Mammary epithelial cell (primary cell): ENCODE measurements around the gene DUSP28.

Experiments
- EZH2 ChIP-seq: IDR thresholded peaks from 2 replicates; pipeline ENCODE4 v1.6.1; 2012; ENCODE audit warnings: low read length, inconsistent platforms, borderline replicate concordance
- TF ChIP-seq, protein P1 (sequence below), 2 donors: IDR thresholded peaks in 1 of 2; conservative IDR thresholded peaks in 1 of 2; 2 replicates each; pipeline ENCODE4 v1.5.1; 2011 to 2012; ENCODE audit warnings: inconsistent platforms in 2 of 2, low read length in 2 of 2, mild to moderate bottlenecking in 2 of 2, control low read depth in 1 of 2, low read depth in 1 of 2; ENCODE audit not compliant: insufficient read depth in 1 of 2; ENCODE audit errors: extremely low read depth in 1 of 2

DNA sequence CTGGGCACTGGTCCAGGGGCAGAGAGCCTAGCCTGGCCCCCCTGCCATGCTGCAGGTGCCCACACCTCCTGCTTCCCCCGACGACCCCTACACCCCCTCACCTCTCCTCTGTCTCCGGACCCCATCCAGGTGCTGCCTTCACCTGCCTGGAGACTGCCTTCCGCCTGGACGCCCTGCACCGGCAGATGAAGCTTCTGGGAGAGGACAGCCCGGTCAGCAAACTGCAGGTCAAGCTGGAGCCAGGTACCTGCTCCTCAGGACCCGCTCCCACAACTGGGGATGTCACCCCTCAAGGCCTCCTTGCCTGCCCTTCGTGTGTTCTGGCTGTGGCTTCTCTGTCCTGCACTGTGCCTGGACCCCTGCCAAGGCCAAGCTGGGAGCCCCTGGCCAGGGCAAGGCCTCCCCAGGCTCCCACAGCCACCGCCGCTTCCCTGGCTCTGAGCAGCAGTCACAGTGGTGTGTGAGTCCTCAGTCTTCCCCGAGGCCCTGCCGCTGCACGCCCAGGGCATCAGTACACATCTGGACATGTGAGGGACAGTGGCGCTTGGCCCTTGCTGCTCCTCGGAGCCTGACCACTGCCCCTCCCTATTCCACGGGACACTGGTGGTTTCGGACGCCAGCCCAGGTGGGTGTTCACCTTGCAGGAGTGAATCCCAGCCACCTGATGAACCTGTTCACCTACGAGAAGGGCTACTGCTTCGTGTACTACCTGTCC lies 14.4 kb downstream of the DUSP28 start:
- TF ChIP-seq, protein P1, sequence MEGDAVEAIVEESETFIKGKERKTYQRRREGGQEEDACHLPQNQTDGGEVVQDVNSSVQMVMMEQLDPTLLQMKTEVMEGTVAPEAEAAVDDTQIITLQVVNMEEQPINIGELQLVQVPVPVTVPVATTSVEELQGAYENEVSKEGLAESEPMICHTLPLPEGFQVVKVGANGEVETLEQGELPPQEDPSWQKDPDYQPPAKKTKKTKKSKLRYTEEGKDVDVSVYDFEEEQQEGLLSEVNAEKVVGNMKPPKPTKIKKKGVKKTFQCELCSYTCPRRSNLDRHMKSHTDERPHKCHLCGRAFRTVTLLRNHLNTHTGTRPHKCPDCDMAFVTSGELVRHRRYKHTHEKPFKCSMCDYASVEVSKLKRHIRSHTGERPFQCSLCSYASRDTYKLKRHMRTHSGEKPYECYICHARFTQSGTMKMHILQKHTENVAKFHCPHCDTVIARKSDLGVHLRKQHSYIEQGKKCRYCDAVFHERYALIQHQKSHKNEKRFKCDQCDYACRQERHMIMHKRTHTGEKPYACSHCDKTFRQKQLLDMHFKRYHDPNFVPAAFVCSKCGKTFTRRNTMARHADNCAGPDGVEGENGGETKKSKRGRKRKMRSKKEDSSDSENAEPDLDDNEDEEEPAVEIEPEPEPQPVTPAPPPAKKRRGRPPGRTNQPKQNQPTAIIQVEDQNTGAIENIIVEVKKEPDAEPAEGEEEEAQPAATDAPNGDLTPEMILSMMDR (conservative IDR thresholded peaks at IDR 0.05 in 1 of 2, IDR thresholded peaks at IDR 0.05 in 1 of 2; ENCODE audit: extremely low read depth in 1 of 2, insufficient read depth in 1 of 2, low read depth in 1 of 2, low read length in 2 of 2): no peak
- TF ChIP-seq EZH2: no peak
